ENCODE measurements around the gene TOM1L2.
"Not testable (repeated sequence)": the region's sequence is repeated elsewhere in the genome, so short reads cannot be mapped to it uniquely, and the experiment has no call there.

The TOM1L2 gene

GRCh38 chr17:17808706-17809432 is 163.3 kb downstream of the TOM1L2 start:
- FAIRE-seq (peak; percentile 90), DNase-seq (ENCODE audit: insufficient read length, low spot score) (peak; percentile 93)
- TF ChIP-seq TAF1 (IDR thresholded peaks at IDR 0.05; ENCODE audit: low read depth, low read length) (no peak), POLR2A (IDR thresholded peaks at IDR 0.05; ENCODE audit: low read depth, low read length) (no peak), POU2F2 (IDR thresholded peaks at IDR 0.05; ENCODE audit: low read depth, low read length) (peak; percentile 95; the same call in 1 of the 2 replicates), PAX5 (IDR thresholded peaks at IDR 0.05; ENCODE audit: insufficient read depth, low read length, severe bottlenecking) (no peak), SPI1 (IDR thresholded peaks at IDR 0.05; ENCODE audit: low read depth, low read length) (no peak), POLR2AphosphoS5 (IDR thresholded peaks at IDR 0.05; ENCODE audit: low read depth, low read length) (no peak)

GRCh38 chr17:17808200-17808599 is 164.0 kb downstream of the TOM1L2 start:
- FAIRE-seq; DNase-seq (ENCODE audit: insufficient read length, low spot score): not testable (repeated sequence)

GRCh38 chr17:17807440-17807839 is 164.8 kb downstream of the TOM1L2 start:
- DNase-seq (ENCODE audit: insufficient read length, low spot score) (no peak), FAIRE-seq (no peak)
- no peak for TF ChIP-seq SPI1 (IDR thresholded peaks at IDR 0.05; ENCODE audit: low read depth, low read length)
- no peak for TF ChIP-seq TAF1 (IDR thresholded peaks at IDR 0.05; ENCODE audit: low read depth, low read length)
- no peak for TF ChIP-seq PAX5 (IDR thresholded peaks at IDR 0.05; ENCODE audit: insufficient read depth, low read length, severe bottlenecking)
- no peak for TF ChIP-seq POLR2AphosphoS5 (IDR thresholded peaks at IDR 0.05; ENCODE audit: low read depth, low read length)
- TF ChIP-seq POLR2A (IDR thresholded peaks at IDR 0.05; ENCODE audit: low read depth, low read length), result no peak
- TF ChIP-seq POU2F2 (IDR thresholded peaks at IDR 0.05; ENCODE audit: low read depth, low read length), result no peak

- FAIRE-seq, result no peak
- DNase-seq (ENCODE audit: insufficient read length, low spot score), result no peak
- TF ChIP-seq POU2F2 (IDR thresholded peaks at IDR 0.05; ENCODE audit: low read depth, low read length), result no peak
- TF ChIP-seq SPI1 (IDR thresholded peaks at IDR 0.05; ENCODE audit: low read depth, low read length), result no peak
- no peak for TF ChIP-seq POLR2AphosphoS5 (IDR thresholded peaks at IDR 0.05; ENCODE audit: low read depth, low read length)
- TF ChIP-seq TAF1 (IDR thresholded peaks at IDR 0.05; ENCODE audit: low read depth, low read length), result no peak
- no peak for TF ChIP-seq PAX5 (IDR thresholded peaks at IDR 0.05; ENCODE audit: insufficient read depth, low read length, severe bottlenecking)
- TF ChIP-seq POLR2A (IDR thresholded peaks at IDR 0.05; ENCODE audit: low read depth, low read length), result no peak
These were observed 165.5 kb downstream of the TOM1L2 start for GRCh38 chr17:17806611-17807274.

GRCh38 chr17:17806035-17806434 is 166.2 kb downstream of the TOM1L2 start:
- no peak for DNase-seq (ENCODE audit: insufficient read length, low spot score)
- FAIRE-seq, result no peak
- TF ChIP-seq POU2F2 (IDR thresholded peaks at IDR 0.05; ENCODE audit: low read depth, low read length) (no peak), POLR2AphosphoS5 (IDR thresholded peaks at IDR 0.05; ENCODE audit: low read depth, low read length) (no peak), SPI1 (IDR thresholded peaks at IDR 0.05; ENCODE audit: low read depth, low read length) (no peak), POLR2A (IDR thresholded peaks at IDR 0.05; ENCODE audit: low read depth, low read length) (no peak), TAF1 (IDR thresholded peaks at IDR 0.05; ENCODE audit: low read depth, low read length) (no peak), PAX5 (IDR thresholded peaks at IDR 0.05; ENCODE audit: insufficient read depth, low read length, severe bottlenecking) (no peak)

- TF ChIP-seq POLR2A (IDR thresholded peaks at IDR 0.05; ENCODE audit: low read depth, low read length) (no peak), POU2F2 (IDR thresholded peaks at IDR 0.05; ENCODE audit: low read depth, low read length) (no peak), TAF1 (IDR thresholded peaks at IDR 0.05; ENCODE audit: low read depth, low read length) (no peak), SPI1 (IDR thresholded peaks at IDR 0.05; ENCODE audit: low read depth, low read length) (no peak), PAX5 (IDR thresholded peaks at IDR 0.05; ENCODE audit: insufficient read depth, low read length, severe bottlenecking) (no peak), POLR2AphosphoS5 (IDR thresholded peaks at IDR 0.05; ENCODE audit: low read depth, low read length) (no peak)
- no peak for DNase-seq (ENCODE audit: insufficient read length, low spot score)
- FAIRE-seq, result no peak
These were observed 166.6 kb downstream of the TOM1L2 start for GRCh38 chr17:17805575-17805974.

- no peak for TF ChIP-seq POU2F2 (IDR thresholded peaks at IDR 0.05; ENCODE audit: low read depth, low read length)
- TF ChIP-seq POLR2AphosphoS5 (IDR thresholded peaks at IDR 0.05; ENCODE audit: low read depth, low read length), result no peak
- TF ChIP-seq TAF1 (IDR thresholded peaks at IDR 0.05; ENCODE audit: low read depth, low read length), result no peak
- TF ChIP-seq POLR2A (IDR thresholded peaks at IDR 0.05; ENCODE audit: low read depth, low read length), result no peak
- no peak for TF ChIP-seq PAX5 (IDR thresholded peaks at IDR 0.05; ENCODE audit: insufficient read depth, low read length, severe bottlenecking)
- no peak for TF ChIP-seq SPI1 (IDR thresholded peaks at IDR 0.05; ENCODE audit: low read depth, low read length)
- FAIRE-seq (no peak), DNase-seq (ENCODE audit: insufficient read length, low spot score) (no peak)
These were observed 168.2 kb downstream of the TOM1L2 start for GRCh38 chr17:17804007-17804406.

GRCh38 chr17:17801800-17802481 is 170.3 kb downstream of the TOM1L2 start:
- no peak for TF ChIP-seq POLR2AphosphoS5 (IDR thresholded peaks at IDR 0.05; ENCODE audit: low read depth, low read length)
- TF ChIP-seq POLR2A (IDR thresholded peaks at IDR 0.05; ENCODE audit: low read depth, low read length), result no peak
- no peak for TF ChIP-seq PAX5 (IDR thresholded peaks at IDR 0.05; ENCODE audit: insufficient read depth, low read length, severe bottlenecking)
- TF ChIP-seq TAF1 (IDR thresholded peaks at IDR 0.05; ENCODE audit: low read depth, low read length), result no peak
- TF ChIP-seq POU2F2 (IDR thresholded peaks at IDR 0.05; ENCODE audit: low read depth, low read length), result no peak
- no peak for TF ChIP-seq SPI1 (IDR thresholded peaks at IDR 0.05; ENCODE audit: low read depth, low read length)
- DNase-seq (ENCODE audit: insufficient read length, low spot score) (no peak), FAIRE-seq (no peak)

GRCh38 chr17:17800504-17801021 is 171.6 kb downstream of the TOM1L2 start:
- TF ChIP-seq PAX5 (IDR thresholded peaks at IDR 0.05; ENCODE audit: insufficient read depth, low read length, severe bottlenecking) (no peak), POLR2AphosphoS5 (IDR thresholded peaks at IDR 0.05; ENCODE audit: low read depth, low read length) (no peak), POU2F2 (IDR thresholded peaks at IDR 0.05; ENCODE audit: low read depth, low read length) (no peak), SPI1 (IDR thresholded peaks at IDR 0.05; ENCODE audit: low read depth, low read length) (no peak), POLR2A (IDR thresholded peaks at IDR 0.05; ENCODE audit: low read depth, low read length) (no peak), TAF1 (IDR thresholded peaks at IDR 0.05; ENCODE audit: low read depth, low read length) (no peak)
- FAIRE-seq, result no peak
- no peak for DNase-seq (ENCODE audit: insufficient read length, low spot score)

Measured in GM12891 (cell line).